Fibroblast of pulmonary artery (primary cell): ENCODE measurements around the gene ARHGAP22.

Experiments used
- DNase-seq: peaks from one replicate; pipeline ENCODE4 v3.0.0-alpha.2; 2010; ENCODE audit warnings: low read depth
- H3K4me3 ChIP-seq: replicated peaks from 2 replicates; pipeline ENCODE4 v1.5.1; 2011; ENCODE audit warnings: low read depth, mild to moderate bottlenecking, control low read depth, low read length, moderate library complexity
- TF ChIP-seq, protein P1 (sequence below): IDR thresholded peaks from 2 replicates; pipeline ENCODE4 v1.5.1; 2011; ENCODE audit warnings: mild to moderate bottlenecking, control low read depth, low read length, inconsistent platforms; ENCODE audit errors: missing control alignments

ARHGAP22 gene

DNA sequence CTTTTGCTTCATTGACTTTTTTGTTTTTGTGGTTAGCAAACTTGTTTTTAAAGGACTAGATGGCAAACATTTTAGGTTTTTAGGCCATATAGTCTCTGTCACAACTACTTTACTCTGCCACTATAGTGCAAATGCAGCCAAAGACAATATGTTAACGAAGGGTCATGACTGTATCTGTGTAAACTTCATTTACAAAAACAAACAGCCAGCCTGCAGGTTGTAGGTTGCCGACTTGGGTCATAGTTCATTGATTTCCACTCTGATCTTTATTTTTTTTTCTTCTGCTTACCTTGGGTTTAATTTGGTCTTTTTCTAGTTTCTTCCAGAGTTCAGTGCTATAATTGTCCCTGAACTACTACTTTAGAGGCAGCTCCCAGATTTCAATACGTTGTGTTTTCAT lies 120.0 kb downstream of the ARHGAP22 start:
- no peak for DNase-seq
- TF ChIP-seq, protein P1, sequence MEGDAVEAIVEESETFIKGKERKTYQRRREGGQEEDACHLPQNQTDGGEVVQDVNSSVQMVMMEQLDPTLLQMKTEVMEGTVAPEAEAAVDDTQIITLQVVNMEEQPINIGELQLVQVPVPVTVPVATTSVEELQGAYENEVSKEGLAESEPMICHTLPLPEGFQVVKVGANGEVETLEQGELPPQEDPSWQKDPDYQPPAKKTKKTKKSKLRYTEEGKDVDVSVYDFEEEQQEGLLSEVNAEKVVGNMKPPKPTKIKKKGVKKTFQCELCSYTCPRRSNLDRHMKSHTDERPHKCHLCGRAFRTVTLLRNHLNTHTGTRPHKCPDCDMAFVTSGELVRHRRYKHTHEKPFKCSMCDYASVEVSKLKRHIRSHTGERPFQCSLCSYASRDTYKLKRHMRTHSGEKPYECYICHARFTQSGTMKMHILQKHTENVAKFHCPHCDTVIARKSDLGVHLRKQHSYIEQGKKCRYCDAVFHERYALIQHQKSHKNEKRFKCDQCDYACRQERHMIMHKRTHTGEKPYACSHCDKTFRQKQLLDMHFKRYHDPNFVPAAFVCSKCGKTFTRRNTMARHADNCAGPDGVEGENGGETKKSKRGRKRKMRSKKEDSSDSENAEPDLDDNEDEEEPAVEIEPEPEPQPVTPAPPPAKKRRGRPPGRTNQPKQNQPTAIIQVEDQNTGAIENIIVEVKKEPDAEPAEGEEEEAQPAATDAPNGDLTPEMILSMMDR, result no peak
- H3K4me3 ChIP-seq, result no peak overlapping the region

DNA sequence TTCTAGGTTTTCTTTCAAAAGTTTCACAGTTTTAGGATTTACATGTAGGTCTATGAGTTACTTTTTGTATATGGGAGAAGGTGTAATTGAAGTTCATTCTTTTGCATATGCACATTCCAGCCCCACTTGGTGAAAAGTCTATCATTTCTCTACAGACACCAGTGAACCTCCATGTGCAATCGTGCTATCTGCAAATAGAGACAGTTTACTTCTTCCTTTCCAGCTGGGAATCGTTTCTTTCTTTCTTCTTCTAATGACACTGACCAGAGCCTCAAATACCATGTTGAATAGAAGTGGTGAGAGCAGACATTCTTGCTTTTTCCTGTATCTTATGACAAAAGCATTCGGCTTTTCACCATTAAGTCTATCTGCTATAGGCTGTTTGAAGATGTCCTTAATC lies 122.7 kb downstream of the ARHGAP22 start:
- DNase-seq, result no peak
- no peak overlapping the region for H3K4me3 ChIP-seq
- TF ChIP-seq, protein P1, result no peak

DNA sequence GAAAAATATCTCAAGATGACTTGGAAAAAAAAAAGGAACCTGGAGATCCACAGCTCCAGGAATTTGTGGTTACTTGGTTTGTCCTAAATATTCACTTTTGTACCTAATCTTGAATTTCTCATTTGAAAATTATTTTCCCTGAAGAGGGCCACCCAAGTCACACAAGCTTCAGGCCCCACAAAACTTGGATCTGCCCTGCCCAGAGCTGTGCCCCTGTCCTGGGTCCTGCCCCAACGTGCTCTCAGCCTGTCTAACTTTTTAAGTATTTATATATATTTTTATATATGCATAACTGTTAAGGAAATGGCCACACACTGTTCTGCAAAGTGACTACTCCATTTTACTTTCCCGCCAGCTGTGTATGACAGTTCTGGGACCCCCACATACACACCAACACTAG lies 123.5 kb downstream of the ARHGAP22 start:
- TF ChIP-seq, protein P1, result no peak
- no peak overlapping the region for H3K4me3 ChIP-seq
- no peak for DNase-seq

DNA sequence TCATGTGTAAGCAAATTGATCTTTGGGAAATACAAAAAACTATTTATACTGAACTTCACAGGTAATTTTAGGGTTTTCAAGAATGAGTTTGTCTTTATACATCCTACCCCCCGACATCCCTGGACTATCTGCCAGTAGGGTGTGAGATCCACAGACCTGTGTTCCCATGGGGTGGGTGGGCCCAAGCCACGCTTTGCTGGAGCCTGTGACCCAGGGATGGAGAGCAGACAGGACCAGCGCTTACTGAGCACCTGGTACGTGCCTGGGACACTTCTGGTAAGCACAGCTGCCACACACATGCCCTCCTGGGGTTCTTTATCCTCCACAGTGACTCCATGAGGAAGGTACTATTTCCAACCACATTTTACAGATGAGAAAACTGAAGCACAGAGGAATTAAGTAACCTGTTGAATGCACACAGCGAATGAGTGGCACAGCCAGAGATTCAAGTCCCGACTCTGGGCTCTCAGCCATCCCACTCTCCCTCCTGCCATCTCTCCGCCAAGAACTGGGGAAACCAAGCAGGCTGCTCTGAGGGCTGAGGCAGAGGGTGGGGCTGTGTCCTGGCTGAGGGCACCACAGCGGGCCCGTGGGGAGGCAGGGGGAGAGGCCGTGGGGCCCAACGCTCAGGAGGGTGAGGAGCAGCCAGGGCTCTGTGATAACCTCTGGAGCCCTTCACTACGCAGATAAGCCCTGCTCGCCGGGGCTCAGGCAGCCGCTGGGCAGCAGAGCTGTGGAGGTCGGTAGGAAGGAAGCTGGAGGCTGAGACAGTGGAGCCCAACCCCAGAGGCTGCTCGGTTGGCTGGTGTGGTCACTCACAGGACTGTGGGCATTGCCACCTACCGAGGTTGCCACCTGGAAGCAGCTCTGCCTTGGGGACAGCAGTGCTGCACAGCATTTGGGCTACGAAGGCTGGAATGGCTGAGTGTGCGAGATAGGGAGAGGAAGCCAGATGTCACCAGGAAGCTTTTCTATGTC lies 124.2 kb downstream of the ARHGAP22 start:
- TF ChIP-seq, protein P1, result no peak
- no peak for DNase-seq
- no peak overlapping the region for H3K4me3 ChIP-seq

DNA sequence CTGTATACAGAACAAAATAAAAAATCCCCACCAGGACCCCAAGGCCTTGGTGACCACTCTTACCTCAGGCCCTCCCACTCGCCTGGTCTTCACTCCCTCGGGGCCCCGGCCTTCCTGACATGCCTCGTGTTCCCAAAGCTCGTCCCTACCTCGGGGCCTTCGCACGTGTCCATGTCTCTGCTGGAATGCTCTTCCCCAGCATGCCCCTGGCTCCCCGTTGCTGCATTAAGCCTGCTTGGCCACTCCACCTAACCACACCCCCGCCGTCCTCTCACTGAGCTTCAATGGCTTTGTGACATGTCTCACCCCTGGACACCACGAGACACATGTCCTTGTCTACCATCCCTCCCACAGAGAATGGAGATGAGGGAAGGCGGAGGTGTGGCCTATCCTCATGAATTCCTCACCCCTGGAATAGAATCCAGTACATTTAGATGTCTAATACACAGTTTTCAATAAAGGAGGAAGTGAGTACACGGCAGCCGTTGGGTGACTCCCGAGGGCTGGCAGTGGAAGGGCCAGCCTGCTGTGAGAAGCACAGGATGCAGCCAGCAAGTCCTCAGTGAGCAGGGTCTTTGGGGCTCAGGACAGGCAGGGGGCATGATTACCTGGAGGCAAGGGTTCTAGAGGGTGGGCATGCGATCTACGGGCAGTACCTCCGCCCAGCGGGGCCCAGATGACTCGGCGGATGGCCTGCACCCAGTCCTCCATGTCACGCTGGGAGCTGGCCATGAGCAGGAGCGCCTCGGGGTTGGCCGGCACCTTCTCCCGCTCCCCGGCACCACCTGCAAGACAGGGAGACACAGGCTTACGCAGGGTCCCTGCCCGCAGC lies 125.7 kb downstream of the ARHGAP22 start:
- no peak for DNase-seq
- TF ChIP-seq, protein P1, result no peak

DNA sequence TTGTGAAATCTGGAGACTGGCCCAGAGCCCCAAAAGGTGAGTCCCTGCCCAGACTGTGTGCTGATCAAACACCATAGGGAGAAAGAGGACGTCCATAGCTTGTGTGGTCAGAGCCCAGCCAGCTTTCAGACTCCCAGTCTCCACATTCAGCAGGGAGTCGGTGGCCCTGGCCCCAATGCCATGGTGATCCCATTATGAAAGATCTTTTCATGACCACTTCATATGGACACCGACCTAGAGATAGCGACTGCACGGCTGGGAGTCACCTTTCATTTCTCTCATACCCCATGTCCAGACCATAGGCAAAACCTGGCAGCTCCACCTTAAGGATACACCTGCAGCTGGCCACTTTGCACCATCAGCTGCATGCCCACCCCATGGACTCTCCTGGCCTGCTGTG lies 126.4 kb downstream of the ARHGAP22 start:
- TF ChIP-seq, protein P1, result no peak
- no peak for DNase-seq
- H3K4me3 ChIP-seq, result no peak overlapping the region

More for the DNA sequence above, 125.7 kb downstream of the ARHGAP22 start:
- H3K4me3 ChIP-seq, result no peak overlapping the region
